Esophagus muscularis mucosa (tissue), 3 donors: Measurements from ENCODE around the gene ACBD4.

Experiments
- POLR2AphosphoS5 ChIP-seq, 2 donors: sonication (generic); formaldehyde crosslinking; IDR thresholded peaks; one replicate each; pipeline ENCODE4 v1.6.1; 2017; ENCODE audit warnings: antibody characterized with exemption in 2 of 2
- TF ChIP-seq, protein P1 (sequence below), 3 experiments: fragments of 200-600 bp in 2 of 3; fragments of 450-650 bp in 1 of 3; sonication (generic) in 2 of 3; IDR thresholded peaks; one replicate each; pipeline ENCODE4 v1.5.1; 2017 to 2019; ENCODE audit warnings: antibody characterized with exemption in 3 of 3, mild to moderate bottlenecking in 2 of 3, moderate library complexity in 1 of 3

DNA sequence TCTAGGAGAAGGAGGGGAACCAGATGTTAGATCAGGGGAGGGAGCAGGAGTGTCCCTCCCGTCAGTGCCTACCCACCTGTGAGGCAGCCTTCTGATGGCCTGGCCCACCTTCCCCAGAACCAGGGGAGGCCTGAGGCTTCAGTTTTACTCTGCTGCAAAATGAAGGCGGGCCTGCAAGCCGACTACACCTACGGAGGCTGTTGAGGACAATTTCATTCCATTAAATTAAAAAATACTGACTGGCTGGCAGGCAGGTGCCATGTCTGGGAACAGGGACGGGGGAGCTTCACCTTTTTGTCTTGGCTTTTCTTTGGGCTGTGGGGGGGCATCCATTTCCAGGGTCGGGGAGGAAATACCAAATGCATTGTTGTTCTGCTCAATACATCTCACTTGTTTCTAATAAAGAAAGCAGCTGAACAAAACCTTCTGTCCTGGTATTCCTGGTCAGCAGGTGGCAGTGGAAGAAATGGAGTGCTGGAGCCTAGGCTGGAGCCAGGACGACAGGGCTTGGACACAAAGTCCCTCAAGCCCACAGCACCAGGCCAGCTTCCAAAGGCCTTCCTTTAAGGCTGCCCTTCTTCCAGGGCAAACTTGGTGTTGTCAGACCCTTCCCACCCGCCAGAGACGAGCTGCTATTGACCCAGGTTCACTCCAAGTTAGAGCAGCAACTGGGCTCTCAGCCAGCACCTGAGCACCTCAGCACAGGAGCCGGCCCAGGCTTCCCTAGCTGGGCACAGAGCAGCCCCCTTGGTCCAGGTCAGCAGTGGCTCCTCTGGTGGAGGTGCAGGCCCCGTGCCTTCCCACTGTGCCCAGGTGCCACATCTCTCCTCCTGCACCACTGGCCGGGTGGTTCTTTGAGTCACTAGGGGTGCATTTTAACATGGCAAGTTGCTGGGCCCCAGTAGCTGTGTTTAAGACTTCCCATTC is 26.6 kb upstream of the ACBD4 start:
- TF ChIP-seq, protein P1, sequence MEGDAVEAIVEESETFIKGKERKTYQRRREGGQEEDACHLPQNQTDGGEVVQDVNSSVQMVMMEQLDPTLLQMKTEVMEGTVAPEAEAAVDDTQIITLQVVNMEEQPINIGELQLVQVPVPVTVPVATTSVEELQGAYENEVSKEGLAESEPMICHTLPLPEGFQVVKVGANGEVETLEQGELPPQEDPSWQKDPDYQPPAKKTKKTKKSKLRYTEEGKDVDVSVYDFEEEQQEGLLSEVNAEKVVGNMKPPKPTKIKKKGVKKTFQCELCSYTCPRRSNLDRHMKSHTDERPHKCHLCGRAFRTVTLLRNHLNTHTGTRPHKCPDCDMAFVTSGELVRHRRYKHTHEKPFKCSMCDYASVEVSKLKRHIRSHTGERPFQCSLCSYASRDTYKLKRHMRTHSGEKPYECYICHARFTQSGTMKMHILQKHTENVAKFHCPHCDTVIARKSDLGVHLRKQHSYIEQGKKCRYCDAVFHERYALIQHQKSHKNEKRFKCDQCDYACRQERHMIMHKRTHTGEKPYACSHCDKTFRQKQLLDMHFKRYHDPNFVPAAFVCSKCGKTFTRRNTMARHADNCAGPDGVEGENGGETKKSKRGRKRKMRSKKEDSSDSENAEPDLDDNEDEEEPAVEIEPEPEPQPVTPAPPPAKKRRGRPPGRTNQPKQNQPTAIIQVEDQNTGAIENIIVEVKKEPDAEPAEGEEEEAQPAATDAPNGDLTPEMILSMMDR (IDR thresholded peaks at IDR 0.05): no peak
- TF ChIP-seq POLR2AphosphoS5 (IDR thresholded peaks at IDR 0.05): no peak
